IPS DF 6.9 (cell line): Measurements from ENCODE around the gene IL23R.

Experiments used
- DNase-seq: peaks from one replicate; pipeline ENCODE4 v3.0.0-alpha.2; 2013; ENCODE audit warnings: low read depth, low spot score
- H3K27ac ChIP-seq: one replicate; pipeline ENCODE4 v1.5.1; 2013; ENCODE audit warnings: low read length, control low read depth
- H3K27me3 ChIP-seq: 2 replicates; pipeline ENCODE4 v1.6.1; 2013; ENCODE audit warnings: mild to moderate bottlenecking, low read length; ENCODE audit not compliant: control insufficient read depth, insufficient read depth
- H3K36me3 ChIP-seq: 2 replicates; pipeline ENCODE4 v1.6.1; 2013; ENCODE audit warnings: low read length; ENCODE audit not compliant: control insufficient read depth, insufficient read depth
- H3K4me1 ChIP-seq: 2 replicates; pipeline ENCODE4 v1.6.1; 2013; ENCODE audit warnings: low read length; ENCODE audit not compliant: control insufficient read depth, insufficient read depth
- H3K4me3 ChIP-seq: 2 replicates; pipeline ENCODE4 v1.5.1; 2013; ENCODE audit warnings: mild to moderate bottlenecking, low read length
- H3K9me3 ChIP-seq: 2 replicates; pipeline ENCODE4 v1.6.1; 2013; ENCODE audit warnings: low read length, inconsistent platforms; ENCODE audit not compliant: control insufficient read depth, insufficient read depth
- WGBS: extraction: QIAGEN DNeasy Blood & Tissue Kit; methylation state at CpG from one replicate; pipeline ENCODE4 v1.1.7; 2013; ENCODE audit warnings: mixed read lengths, missing lambda C conversion rate; ENCODE audit not compliant: insufficient read length, insufficient coverage; 5-methylcytosine and 5-hydroxymethylcytosine counted together

Gene IL23R

GRCh38 chr1:67211589-67212563, 45.6 kb downstream of the IL23R start:
- Histone ChIP-seq H3K4me3 (no peak overlapping the region), H3K4me1 (no peaks in the 10 kb centered on the region), H3K36me3 (no peaks in the 10 kb centered on the region), H3K27ac (no peak overlapping the region), H3K9me3 (no peaks in the 10 kb centered on the region), H3K27me3 (no peaks in the 10 kb centered on the region)
- DNase-seq, result no peak
- 100% methylated on average over 1 of the region's 4 CpGs for WGBS

GRCh38 chr1:67213164-67213563, 46.9 kb downstream of the IL23R start:
- H3K27ac ChIP-seq, result no peak overlapping the region
- no peaks in the 10 kb centered on the region for H3K9me3 ChIP-seq
- no peak overlapping the region for H3K4me3 ChIP-seq
- no CpG with 5 or more reads among the region's 3 CpGs for WGBS
- DNase-seq, result peak; percentile 16
- H3K36me3 ChIP-seq, result no peaks in the 10 kb centered on the region
- H3K4me1 ChIP-seq, result no peaks in the 10 kb centered on the region
- H3K27me3 ChIP-seq, result no peaks in the 10 kb centered on the region

GRCh38 chr1:67213948-67214347, 47.7 kb downstream of the IL23R start:
- DNase-seq, result no peak
- Histone ChIP-seq H3K27ac (no peak overlapping the region), H3K4me1 (no peaks in the 10 kb centered on the region), H3K36me3 (no peaks in the 10 kb centered on the region), H3K27me3 (no peaks in the 10 kb centered on the region), H3K4me3 (no peak overlapping the region), H3K9me3 (no peaks in the 10 kb centered on the region)
- WGBS, result no CpG with 5 or more reads among the region's 1 CpG

- peak; percentile 13 for DNase-seq
- H3K27ac ChIP-seq, result no peak overlapping the region
- no peaks in the 10 kb centered on the region for H3K4me1 ChIP-seq
- H3K4me3 ChIP-seq, result no peak overlapping the region
- H3K36me3 ChIP-seq, result no peaks in the 10 kb centered on the region
- H3K27me3 ChIP-seq, result no peaks in the 10 kb centered on the region
- no CpG with 5 or more reads among the region's 11 CpGs for whole genome bisulfite sequencing
- H3K9me3 ChIP-seq, result no peaks in the 10 kb centered on the region
Measured at GRCh38 chr1:67214420-67215174, 48.3 kb downstream of the IL23R start.

- no peak for DNase-seq
- Histone ChIP-seq H3K9me3 (no peaks in the 10 kb centered on the region), H3K27ac (no peak overlapping the region), H3K27me3 (no peaks in the 10 kb centered on the region), H3K4me1 (no peaks in the 10 kb centered on the region), H3K4me3 (no peak overlapping the region), H3K36me3 (no peaks in the 10 kb centered on the region)
- WGBS, result no CpG with 5 or more reads among the region's 1 CpG
Measured at GRCh38 chr1:67216401-67216800, 50.1 kb downstream of the IL23R start.

GRCh38 chr1:67217417-67217816, 51.2 kb downstream of the IL23R start:
- DNase-seq, result no peak
- no peak overlapping the region for H3K4me3 ChIP-seq
- no peaks in the 10 kb centered on the region for H3K9me3 ChIP-seq
- no peaks in the 10 kb centered on the region for H3K4me1 ChIP-seq
- WGBS, result no CpG with 5 or more reads among the region's 1 CpG
- H3K27me3 ChIP-seq, result no peaks in the 10 kb centered on the region
- H3K36me3 ChIP-seq, result no peaks in the 10 kb centered on the region
- H3K27ac ChIP-seq, result no peak overlapping the region

GRCh38 chr1:67217938-67218337, 51.7 kb downstream of the IL23R start:
- WGBS, result no CpG with 5 or more reads among the region's 1 CpG
- Histone ChIP-seq H3K27me3 (no peaks in the 10 kb centered on the region), H3K36me3 (no peaks in the 10 kb centered on the region), H3K27ac (no peak overlapping the region), H3K4me1 (no peaks in the 10 kb centered on the region), H3K9me3 (no peaks in the 10 kb centered on the region), H3K4me3 (no peak overlapping the region)
- no peak for DNase-seq

- WGBS, result no CpG with 5 or more reads among the region's 2 CpGs
- DNase-seq, result no peak
- H3K27ac ChIP-seq, result no peak overlapping the region
- no peaks in the 10 kb centered on the region for H3K9me3 ChIP-seq
- H3K36me3 ChIP-seq, result no peaks in the 10 kb centered on the region
- H3K4me3 ChIP-seq, result no peak overlapping the region
- no peaks in the 10 kb centered on the region for H3K27me3 ChIP-seq
- H3K4me1 ChIP-seq, result no peaks in the 10 kb centered on the region
Measured at GRCh38 chr1:67224856-67225255, 58.6 kb downstream of the IL23R start.

- no peaks in the 10 kb centered on the region for H3K4me1 ChIP-seq
- WGBS, result no CpG with 5 or more reads among the region's 3 CpGs
- no peaks in the 10 kb centered on the region for H3K9me3 ChIP-seq
- no peak overlapping the region for H3K4me3 ChIP-seq
- H3K27ac ChIP-seq, result no peak overlapping the region
- H3K27me3 ChIP-seq, result no peaks in the 10 kb centered on the region
- no peak for DNase-seq
- H3K36me3 ChIP-seq, result no peaks in the 10 kb centered on the region
Measured at GRCh38 chr1:67226688-67227087, 60.4 kb downstream of the IL23R start.

- no CpG with 5 or more reads among the region's 1 CpG for WGBS
Measured at GRCh38 chr1:67227196-67227595, 60.9 kb downstream of the IL23R start.

More at GRCh38 chr1:67227196-67227595, 60.9 kb downstream of the IL23R start:
- H3K27ac ChIP-seq, result no peak overlapping the region
- H3K4me1 ChIP-seq, result no peaks in the 10 kb centered on the region
- DNase-seq, result no peak
- no peaks in the 10 kb centered on the region for H3K36me3 ChIP-seq
- no peak overlapping the region for H3K4me3 ChIP-seq
- H3K27me3 ChIP-seq, result no peaks in the 10 kb centered on the region
- no peaks in the 10 kb centered on the region for H3K9me3 ChIP-seq
